Glutamatergic neuron (in vitro differentiated cells): ENCODE results near the gene CHD2. TPM values are rescaled to one million over a fixed set of nuclear protein-coding genes. Genes with fewer than 3 reads are reported as not detected.

ENCODE experiments used
- DNase-seq: peaks from one replicate; pipeline ENCODE4 v3.0.0; 2022
- H3K27ac Mint-ChIP-seq: one replicate; pipeline ENCODE4 v1.8.0; 2020; ENCODE audit warnings: mild to moderate bottlenecking, mixed read lengths, inconsistent platforms; ENCODE audit not compliant: unreplicated experiment
- H3K27me3 Mint-ChIP-seq: one replicate; pipeline ENCODE4 v1.8.0; 2020; ENCODE audit warnings: mild to moderate bottlenecking, moderate library complexity, mixed read lengths, inconsistent platforms; ENCODE audit not compliant: unreplicated experiment
- H3K36me3 Mint-ChIP-seq: one replicate; pipeline ENCODE4 v1.8.0; 2020; ENCODE audit warnings: mild to moderate bottlenecking, mixed read lengths, inconsistent platforms; ENCODE audit not compliant: unreplicated experiment
- H3K4me1 Mint-ChIP-seq: one replicate; pipeline ENCODE4 v1.8.0; 2020; ENCODE audit warnings: mild to moderate bottlenecking, low read depth, mixed read lengths, inconsistent platforms; ENCODE audit not compliant: unreplicated experiment
- H3K4me3 Mint-ChIP-seq: one replicate; pipeline ENCODE4 v1.8.0; 2020; ENCODE audit warnings: mild to moderate bottlenecking, mixed read lengths, inconsistent platforms; ENCODE audit not compliant: unreplicated experiment
- H3K9me3 Mint-ChIP-seq: one replicate; pipeline ENCODE4 v1.8.0; 2020; ENCODE audit warnings: mild to moderate bottlenecking, moderate library complexity, mixed read lengths, inconsistent platforms; ENCODE audit not compliant: unreplicated experiment
- total RNA-seq: library from RNA; stranded (reverse); fragmentation: NEBNext Ultra II Directional; extraction: Animal tissue kit (Norgen Biotek cat#: 25700); gene quantifications from one replicate; pipeline ENCODE4 v1.2.1, GENCODE V29; 2021; ENCODE audit not compliant: unreplicated experiment
- TF ChIP-seq, protein P1 (sequence below): fragments of 200-600 bp; sonication (generic); IDR thresholded peaks from one replicate; pipeline ENCODE4 v1.5.0; 2021; ENCODE audit not compliant: partially characterized antibody, unreplicated experiment

Gene CHD2
- total RNA-seq, 1 donor from 2014 or later, result 201 TPM

DNA sequence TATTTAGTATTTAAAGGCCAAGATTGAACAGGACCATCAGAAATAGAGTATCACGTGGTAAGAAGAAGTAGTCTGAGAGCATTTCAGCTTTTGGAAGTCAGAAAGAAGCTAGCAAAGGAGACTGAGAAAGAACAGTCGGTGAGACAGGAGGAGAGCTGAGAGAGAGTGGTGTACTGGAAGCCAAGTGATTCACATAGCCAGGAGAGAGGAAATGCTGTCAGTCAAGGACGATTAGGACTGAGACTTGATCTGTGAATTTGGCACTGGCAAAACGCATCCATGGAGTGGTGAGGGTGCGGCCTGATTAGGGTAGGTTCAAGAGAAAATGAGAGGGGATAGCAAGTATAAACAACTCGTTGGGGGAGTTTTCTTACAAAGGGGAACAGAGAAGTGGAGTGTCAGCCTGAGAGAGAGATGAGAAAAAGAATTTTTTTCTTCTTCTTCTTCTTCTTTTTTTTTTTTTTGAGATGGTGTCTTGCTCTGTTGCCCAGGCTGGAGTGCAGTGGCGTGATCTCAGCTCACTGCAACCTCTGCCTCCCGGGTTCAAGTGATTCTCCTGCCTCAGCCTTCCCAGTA lies 44.9 kb downstream of the CHD2 start:
- Mint-ChIP-seq H3K27me3 (no peaks in the 10 kb centered on the region), H3K4me3 (no peak overlapping the region), H3K9me3 (peaks cover 26% of the 10 kb centered on the region), H3K27ac (no peak overlapping the region), H3K4me1 (no peaks in the 10 kb centered on the region), H3K36me3 (peaks cover 48% of the 10 kb centered on the region)
- no peak for DNase-seq
- TF ChIP-seq, protein P1, sequence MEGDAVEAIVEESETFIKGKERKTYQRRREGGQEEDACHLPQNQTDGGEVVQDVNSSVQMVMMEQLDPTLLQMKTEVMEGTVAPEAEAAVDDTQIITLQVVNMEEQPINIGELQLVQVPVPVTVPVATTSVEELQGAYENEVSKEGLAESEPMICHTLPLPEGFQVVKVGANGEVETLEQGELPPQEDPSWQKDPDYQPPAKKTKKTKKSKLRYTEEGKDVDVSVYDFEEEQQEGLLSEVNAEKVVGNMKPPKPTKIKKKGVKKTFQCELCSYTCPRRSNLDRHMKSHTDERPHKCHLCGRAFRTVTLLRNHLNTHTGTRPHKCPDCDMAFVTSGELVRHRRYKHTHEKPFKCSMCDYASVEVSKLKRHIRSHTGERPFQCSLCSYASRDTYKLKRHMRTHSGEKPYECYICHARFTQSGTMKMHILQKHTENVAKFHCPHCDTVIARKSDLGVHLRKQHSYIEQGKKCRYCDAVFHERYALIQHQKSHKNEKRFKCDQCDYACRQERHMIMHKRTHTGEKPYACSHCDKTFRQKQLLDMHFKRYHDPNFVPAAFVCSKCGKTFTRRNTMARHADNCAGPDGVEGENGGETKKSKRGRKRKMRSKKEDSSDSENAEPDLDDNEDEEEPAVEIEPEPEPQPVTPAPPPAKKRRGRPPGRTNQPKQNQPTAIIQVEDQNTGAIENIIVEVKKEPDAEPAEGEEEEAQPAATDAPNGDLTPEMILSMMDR, result no peak

DNA sequence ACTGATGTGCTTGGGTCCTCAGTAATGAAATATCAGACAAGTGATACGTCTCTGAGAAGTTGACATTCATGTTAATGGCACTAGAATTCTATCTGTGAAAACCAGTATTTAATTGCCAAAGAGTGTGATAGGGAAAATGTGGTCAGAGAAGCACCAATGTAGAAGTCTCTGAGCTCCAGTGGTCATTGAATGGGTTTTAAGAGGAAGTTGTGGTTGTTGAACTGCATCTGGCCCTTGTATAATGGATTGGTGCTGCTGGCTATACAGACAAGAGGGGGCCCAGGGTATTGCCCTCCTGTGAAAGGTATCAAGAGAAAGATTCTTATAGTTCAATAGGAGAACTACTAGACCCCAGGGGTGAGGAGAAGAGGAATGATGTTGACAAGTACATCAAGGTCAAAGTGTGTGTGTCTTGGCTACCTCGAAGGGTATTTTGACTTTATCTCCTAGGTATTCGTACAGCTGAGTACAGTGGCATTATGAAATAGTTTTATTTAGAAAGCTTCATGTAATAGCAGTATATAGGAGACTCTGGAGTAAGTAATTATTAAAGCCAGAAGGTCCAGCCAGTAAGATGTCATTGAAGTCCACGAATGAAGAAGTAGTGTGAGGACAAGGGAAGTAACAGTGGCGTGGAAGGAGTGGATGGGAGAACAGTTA lies 47.1 kb downstream of the CHD2 start:
- peaks cover 49% of the 10 kb centered on the region for H3K36me3 Mint-ChIP-seq
- H3K27me3 Mint-ChIP-seq, result no peaks in the 10 kb centered on the region
- H3K27ac Mint-ChIP-seq, result peak overlapping the region; percentile 73
- H3K4me1 Mint-ChIP-seq, result no peaks in the 10 kb centered on the region
- no peak for DNase-seq
- H3K9me3 Mint-ChIP-seq, result peaks cover 27% of the 10 kb centered on the region
- no peak overlapping the region for H3K4me3 Mint-ChIP-seq
- TF ChIP-seq, protein P1, result no peak

DNA sequence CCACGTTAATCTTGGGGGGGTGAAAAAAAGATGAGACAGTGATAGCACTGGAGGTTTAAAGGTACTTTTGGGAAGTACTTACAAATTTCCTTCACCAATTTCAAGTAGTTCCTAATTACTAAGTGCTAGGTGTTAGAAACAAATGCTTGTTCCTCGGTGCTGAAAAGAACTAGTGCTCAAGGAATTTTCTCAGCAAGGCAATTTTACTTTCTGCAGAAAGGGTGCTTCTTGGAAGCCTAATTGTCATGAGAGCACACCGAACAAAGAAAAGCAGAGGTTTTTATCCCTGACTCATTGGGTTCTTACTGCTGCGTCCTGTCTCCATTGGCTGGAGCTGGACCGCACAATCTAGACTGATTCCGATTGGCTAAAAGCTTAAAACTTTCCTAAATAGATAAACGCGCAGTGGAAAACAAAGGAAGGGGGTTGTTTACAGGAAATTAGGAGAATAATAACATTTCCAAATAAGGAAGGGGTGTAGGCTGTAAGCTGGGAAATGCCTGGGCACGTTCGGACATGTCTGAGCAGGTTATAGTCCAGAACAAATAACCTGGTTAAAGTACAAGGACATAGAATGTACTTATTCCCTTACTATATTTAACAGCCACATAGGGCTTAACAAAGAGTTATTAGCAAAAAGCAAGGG lies 49.6 kb downstream of the CHD2 start:
- no peak for DNase-seq
- H3K9me3 Mint-ChIP-seq, result peaks cover 27% of the 10 kb centered on the region

DNA sequence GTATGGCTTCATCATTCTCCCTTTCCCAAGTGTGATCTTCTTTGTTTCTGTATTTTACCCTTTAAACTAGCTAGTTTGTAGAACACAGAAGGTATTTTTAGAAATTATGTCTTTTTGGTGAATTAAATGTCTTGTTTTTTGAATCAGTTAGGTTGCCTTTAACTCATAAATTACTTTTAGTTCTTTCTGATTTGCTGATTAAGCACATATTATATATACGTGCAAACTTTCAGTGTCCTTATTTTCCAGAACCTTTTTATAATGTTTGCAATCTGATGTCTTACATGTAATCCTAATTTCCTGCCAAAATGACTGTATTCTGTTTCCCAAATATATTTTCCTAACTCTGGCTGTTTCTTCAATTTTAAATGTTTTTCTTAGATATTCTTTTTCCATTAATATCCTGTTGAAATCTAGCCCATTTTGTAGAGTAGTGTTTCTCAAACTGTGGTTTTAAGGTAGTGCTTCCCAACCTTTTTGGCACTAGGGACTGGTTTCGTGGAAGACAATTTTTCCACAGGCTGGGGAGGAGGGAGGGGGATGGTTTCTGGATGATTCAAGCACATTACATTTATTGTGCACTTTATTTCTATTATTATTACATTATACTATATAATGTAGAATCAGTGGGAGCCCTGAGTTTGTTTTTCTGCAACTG lies 51.8 kb downstream of the CHD2 start:
- peaks cover 32% of the 10 kb centered on the region for H3K36me3 Mint-ChIP-seq
- TF ChIP-seq, protein P1, result no peak
- H3K27me3 Mint-ChIP-seq, result peaks cover 2% of the 10 kb centered on the region
- no peak overlapping the region for H3K4me3 Mint-ChIP-seq
- DNase-seq, result no peak
- peaks cover 29% of the 10 kb centered on the region for H3K9me3 Mint-ChIP-seq
- peaks cover 14% of the 10 kb centered on the region for H3K4me1 Mint-ChIP-seq
- H3K27ac Mint-ChIP-seq, result no peak overlapping the region

More for the DNA sequence above, 49.6 kb downstream of the CHD2 start:
- H3K27me3 Mint-ChIP-seq, result peaks cover 1% of the 10 kb centered on the region
- no peaks in the 10 kb centered on the region for H3K4me1 Mint-ChIP-seq
- H3K36me3 Mint-ChIP-seq, result peaks cover 43% of the 10 kb centered on the region
- H3K27ac Mint-ChIP-seq, result no peak overlapping the region
- TF ChIP-seq, protein P1, result no peak
- no peak overlapping the region for H3K4me3 Mint-ChIP-seq
